HCT116 (cell line): ENCODE results near the gene CNDP2. TPM values are rescaled to one million over a fixed set of nuclear protein-coding genes. Genes with fewer than 3 reads are reported as not detected.

Experiments used
- ATAC-seq: fragments of 200-7000 bp; cut with Tn5 transposase; 2 replicates; pipeline ENCODE4 v1.9.1; 2020; ENCODE audit warnings: mild to moderate bottlenecking, moderate library complexity
- BruUV-seq: library from RNA; stranded (reverse); fragments of 400-500 nt; replicated peaks from 2 replicates; lab custom pipeline; 2021; lab: Mats Ljungman, UMichigan
- CTCF ChIA-PET: fragments of 300-600 bp; sonication (Branson Sonifier 250); formaldehyde crosslinking; loops from one replicate; lab custom pipeline; 2021; ENCODE audit warnings: antibody characterized with exemption; lab: Charles Lee
- POLR2A ChIA-PET: fragments of 300-600, 350-600 bp; sonication (Branson Sonifier 250); formaldehyde crosslinking; loops from one replicate; lab custom pipeline; 2021; ENCODE audit warnings: antibody characterized with exemption; lab: Charles Lee
- RAD21 ChIA-PET, 2 experiments: fragments of 300-600 bp; sonication (Branson Sonifier 250); formaldehyde crosslinking; loops; one replicate each; lab custom pipeline; 2023; ENCODE audit warnings: low total read pairs in 2 of 2; ENCODE audit not compliant: uncharacterized antibody in 2 of 2, unreplicated experiment in 2 of 2, low non-redundant PET in 1 of 2; lab: Charles Lee
- DNase-seq: peaks from one replicate; pipeline ENCODE4 v3.0.0-alpha.2; 2010; ENCODE audit warnings: low read depth, low spot score
- H2AFZ ChIP-seq: fragments of 200-600 bp; shearing (Covaris generic), sonication (generic); 2 replicates; pipeline ENCODE4 v1.6.1; 2017; ENCODE audit warnings: low read depth, mixed run types, mixed read lengths, antibody characterized with exemption, low read length; ENCODE audit not compliant: poor library complexity, severe bottlenecking
- H3K27ac ChIP-seq: 2 replicates; pipeline ENCODE4 v1.5.1; 2012; ENCODE audit warnings: low read depth, low read length
- H3K27me3 ChIP-seq: fragments of 200-600 bp; sonication (generic); 2 replicates; pipeline ENCODE4 v1.6.1; 2016; ENCODE audit warnings: mixed run types, low read length, mixed read lengths; ENCODE audit not compliant: insufficient read depth
- H3K36me3 ChIP-seq, 2 experiments: fragments of 200-500 bp in 1 of 2; fragments of 200-600 bp in 1 of 2; sonication (Bioruptor generic) in 1 of 2; sonication (generic) in 1 of 2; 2 replicates each; pipeline versions ENCODE4 v1.5.1 to v1.6.1; 2014 to 2016; ENCODE audit warnings: low read length in 2 of 2, inconsistent platforms in 1 of 2, mixed read lengths in 1 of 2, mixed run types in 1 of 2; ENCODE audit not compliant: insufficient read depth in 2 of 2, control insufficient read depth in 1 of 2
- H3K4me1 ChIP-seq, 2 experiments: fragments of 200-600 bp in 1 of 2; sonication (generic) in 1 of 2; 2 replicates each; pipeline versions ENCODE4 v1.5.1 to v1.6.1; 2012 to 2017; ENCODE audit warnings: low read length in 2 of 2, inconsistent platforms in 1 of 2, mild to moderate bottlenecking in 1 of 2, mixed read lengths in 1 of 2, mixed run types in 1 of 2, moderate library complexity in 1 of 2; ENCODE audit not compliant: insufficient read depth in 2 of 2, control insufficient read depth in 1 of 2
- H3K4me2 ChIP-seq: fragments of 200-600 bp; sonication (generic); 2 replicates; pipeline ENCODE4 v1.6.1; 2017; ENCODE audit warnings: mixed run types, low read length, mixed read lengths
- H3K4me3 ChIP-seq, 2 experiments: fragments of 200-600 bp in 1 of 2; sonication (generic) in 1 of 2; replicated peaks in 1 of 2; 2 replicates each; pipeline ENCODE4 v1.5.1; 2011 to 2016; ENCODE audit warnings: low read length in 2 of 2, control low read depth in 1 of 2, low read depth in 1 of 2, mild to moderate bottlenecking in 1 of 2, mixed read lengths in 1 of 2, mixed run types in 1 of 2
- H3K79me2 ChIP-seq: fragments of 200-600 bp; sonication (generic); 2 replicates; pipeline ENCODE4 v1.6.1; 2017; ENCODE audit warnings: mild to moderate bottlenecking, mixed run types, low read length, moderate library complexity, mixed read lengths; ENCODE audit not compliant: insufficient read depth
- H3K9ac ChIP-seq: fragments of 200-600 bp; sonication (generic); 2 replicates; pipeline ENCODE4 v1.6.1; 2016; ENCODE audit warnings: low read length, mixed read lengths
- H3K9me2 ChIP-seq: fragments of 200-600 bp; sonication (generic), shearing (Covaris generic); 2 replicates; pipeline ENCODE4 v1.6.1; 2017; ENCODE audit warnings: mixed run types, mild to moderate bottlenecking, moderate library complexity; ENCODE audit not compliant: insufficient read depth
- H3K9me3 ChIP-seq, 2 experiments: fragments of 200-500 bp in 1 of 2; fragments of 200-600 bp in 1 of 2; sonication (Bioruptor generic) in 1 of 2; sonication (generic) in 1 of 2; 2 replicates each; pipeline ENCODE4 v1.6.1; 2014 to 2017; ENCODE audit warnings: low read length in 2 of 2, mixed read lengths in 2 of 2, inconsistent platforms in 1 of 2, low read depth in 1 of 2, mild to moderate bottlenecking in 1 of 2, mixed run types in 1 of 2, moderate library complexity in 1 of 2; ENCODE audit not compliant: control insufficient read depth in 1 of 2, insufficient read depth in 1 of 2
- H4K20me1 ChIP-seq: fragments of 200-600 bp; sonication (generic), shearing (Covaris generic); 2 replicates; pipeline ENCODE4 v1.6.1; 2017; ENCODE audit warnings: mixed run types, mild to moderate bottlenecking, moderate library complexity; ENCODE audit not compliant: insufficient read depth
- EGR1 ChIP-seq: IDR thresholded peaks from 2 replicates; pipeline ENCODE4 v1.6.1; 2012; ENCODE audit warnings: low read depth
- JUND ChIP-seq: IDR thresholded peaks from 2 replicates; pipeline ENCODE4 v1.6.1; 2012
- POLR2A ChIP-seq: IDR thresholded peaks from 2 replicates; pipeline ENCODE4 v1.7.0; 2011; ENCODE audit warnings: borderline replicate concordance; ENCODE audit not compliant: insufficient read depth, insufficient read length; ENCODE audit errors: extremely low read depth
- POLR2AphosphoS5 ChIP-seq: IDR thresholded peaks from 2 replicates; pipeline ENCODE4 v1.6.1; 2011; ENCODE audit warnings: mild to moderate bottlenecking, low read depth, low read length, moderate library complexity
- RAD21 ChIP-seq: IDR thresholded peaks from 2 replicates; pipeline ENCODE4 v1.6.1; 2012; ENCODE audit warnings: low read depth, mild to moderate bottlenecking
- SP1 ChIP-seq: IDR thresholded peaks from 2 replicates; pipeline ENCODE4 v1.6.1; 2012; ENCODE audit warnings: low read depth
- TCF7L2 ChIP-seq: IDR thresholded peaks from 2 replicates; pipeline ENCODE4 v1.7.0; 2011; ENCODE audit warnings: borderline replicate concordance, inconsistent platforms; ENCODE audit not compliant: insufficient read depth, insufficient read length; ENCODE audit errors: extremely low read depth
- ZFX ChIP-seq: fragments of 450-650 bp; IDR thresholded peaks from 2 replicates; pipeline ENCODE4 v1.6.1; 2017
- intact Hi-C: fragments of 100-400 bp; cut with micrococcal nuclease; formaldehyde crosslinking; loops from 2 replicates; pipeline ENCODE4 v1.10.0; 2022
- total RNA-seq: library from RNA; stranded (reverse); gene quantifications from one replicate; pipeline ENCODE4 v1.2.1, GENCODE V29; 2021; ENCODE audit not compliant: unreplicated experiment
- TF ChIP-seq, protein P1 (sequence below): IDR thresholded peaks from 2 replicates; pipeline ENCODE4 v1.6.1; 2012
- TF ChIP-seq, protein P2 (sequence below): IDR thresholded peaks from 2 replicates; pipeline ENCODE4 v1.6.1; 2011; ENCODE audit warnings: mild to moderate bottlenecking, low read length, moderate library complexity; ENCODE audit not compliant: insufficient replicate concordance; ENCODE audit errors: extremely low read depth

Gene CNDP2
- total RNA-seq, 1 experiment from 2014 or later = 112 TPM

DNA sequence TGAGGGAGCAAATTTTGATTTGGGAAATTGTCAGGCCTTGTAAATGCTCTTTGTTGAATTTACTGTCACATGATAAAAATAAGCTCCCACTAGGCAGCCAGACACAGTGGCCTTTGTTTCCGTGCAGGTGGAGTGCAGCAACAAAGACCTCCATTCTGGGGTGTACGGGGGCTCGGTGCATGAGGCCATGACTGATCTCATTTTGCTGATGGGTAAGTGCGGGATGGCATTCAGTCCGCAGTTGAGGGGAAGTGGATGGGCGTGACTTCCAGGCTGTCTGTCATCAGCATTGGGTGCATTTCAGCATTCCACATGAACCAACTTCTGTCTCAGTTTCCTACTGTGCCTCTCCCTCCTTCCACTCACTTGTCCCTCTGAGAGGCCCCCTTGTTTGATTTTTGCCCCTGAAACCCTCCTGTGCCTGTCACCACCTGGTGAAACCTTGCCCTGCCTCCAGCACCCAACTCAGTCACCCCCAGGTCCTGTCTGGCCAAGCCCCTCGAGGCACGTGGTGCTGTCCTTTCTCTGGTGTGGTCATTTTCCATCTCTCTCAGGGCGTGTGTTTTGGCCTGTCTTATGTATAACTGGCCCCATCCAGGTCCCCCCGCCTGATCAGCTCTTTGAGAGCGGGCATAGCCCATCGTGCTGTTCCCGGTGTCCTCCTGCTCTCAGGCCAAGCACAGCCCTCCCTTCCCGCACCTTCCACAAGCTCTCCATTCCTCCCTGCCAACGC is 16.3 kb downstream of the CNDP2 start (continued):
- TF ChIP-seq, protein P1, sequence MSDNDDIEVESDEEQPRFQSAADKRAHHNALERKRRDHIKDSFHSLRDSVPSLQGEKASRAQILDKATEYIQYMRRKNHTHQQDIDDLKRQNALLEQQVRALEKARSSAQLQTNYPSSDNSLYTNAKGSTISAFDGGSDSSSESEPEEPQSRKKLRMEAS = no peak
- no peak for TF ChIP-seq TCF7L2
- no peak for TF ChIP-seq RAD21
- no peak for TF ChIP-seq ZFX
- TF ChIP-seq, all 23 proteins: peak for 0

DNA sequence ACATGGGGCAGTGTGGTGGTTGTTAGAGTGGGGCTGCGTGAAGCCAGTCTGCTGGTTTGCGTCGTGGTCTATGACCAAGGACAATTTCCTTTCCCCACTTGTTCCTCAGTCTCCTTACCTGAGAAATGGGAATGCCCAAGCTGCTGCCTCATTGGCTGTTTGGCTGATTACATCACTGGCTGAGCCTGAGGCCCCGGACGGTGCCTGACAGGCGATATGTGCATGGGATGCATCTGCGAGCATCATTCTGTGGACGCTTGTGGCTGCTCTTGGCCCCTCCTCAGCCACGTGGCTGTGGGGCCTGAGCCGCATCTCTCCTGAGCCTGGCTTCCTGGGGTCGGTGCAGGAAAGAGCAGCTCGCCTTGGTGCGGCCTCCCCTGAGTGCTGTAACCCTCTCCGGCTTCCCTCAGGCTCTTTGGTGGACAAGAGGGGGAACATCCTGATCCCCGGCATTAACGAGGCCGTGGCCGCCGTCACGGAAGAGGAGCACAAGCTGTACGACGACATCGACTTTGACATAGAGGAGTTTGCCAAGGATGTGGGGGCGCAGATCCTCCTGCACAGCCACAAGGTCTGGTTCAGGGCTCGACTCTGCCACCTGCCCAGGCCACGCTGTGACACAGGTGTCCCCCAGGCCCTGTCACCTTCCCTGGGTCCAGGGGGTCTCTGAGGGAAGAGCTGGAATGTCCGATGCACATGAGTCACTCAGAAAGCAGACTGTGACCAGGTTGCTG is 17.2 kb downstream of the CNDP2 start:
- POLR2A ChIA-PET = no interaction called here
- no peaks in the 10 kb centered on the region for H4K20me1 ChIP-seq
- no peak overlapping the region for H3K27ac ChIP-seq
- H3K4me1 ChIP-seq = no peaks in the 10 kb centered on the region
- no peaks in the 10 kb centered on the region for H3K9me2 ChIP-seq
- ATAC-seq = no peak
- BruUV-seq = no TSS peak
- no peaks in the 10 kb centered on the region for H3K9me3 ChIP-seq
- no peak overlapping the region for H3K4me3 ChIP-seq
- no peak for TF ChIP-seq POLR2AphosphoS5
- TF ChIP-seq, all 23 proteins: peak for 0
- no peaks in the 10 kb centered on the region for H3K79me2 ChIP-seq
- no peak overlapping the region for H3K9ac ChIP-seq
- H2AFZ ChIP-seq = no peak overlapping the region
- ChIA-PET CTCF (no interaction called here), RAD21 (no interaction called here)
- no peak for DNase-seq
- no peak overlapping the region for H3K4me2 ChIP-seq
- H3K36me3 ChIP-seq = peaks cover 7 to 15% of the 10 kb centered on the region in 2 experiments; a peak in 3 of 4 replicates
- intact Hi-C loops = no loop called here
- no peaks in the 10 kb centered on the region for H3K27me3 ChIP-seq

DNA sequence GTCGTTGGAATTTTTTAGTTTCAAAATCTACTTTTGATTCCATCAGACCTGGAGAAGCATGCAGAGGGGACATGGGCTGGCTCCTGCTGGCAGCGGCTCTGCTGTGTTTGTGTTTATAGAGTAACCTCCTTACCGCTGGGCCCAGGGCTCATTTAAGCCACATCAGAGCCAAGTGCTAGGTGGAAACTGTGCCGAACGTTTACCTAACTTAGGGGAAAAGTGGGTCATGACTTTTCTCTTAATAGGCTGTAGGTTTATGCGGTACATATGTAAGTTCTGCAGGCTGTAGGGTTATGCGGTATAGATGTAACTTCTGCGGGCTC is 17.7 kb downstream of the CNDP2 start:
- H3K4me3 ChIP-seq = no peak overlapping the region
- ATAC-seq = no peak

More for the DNA sequence above, 17.7 kb downstream of the CNDP2 start:
- ChIA-PET POLR2A (no interaction called here), CTCF (no interaction called here), RAD21 (no interaction called here)
- no peaks in the 10 kb centered on the region for H4K20me1 ChIP-seq
- TF ChIP-seq, protein P1 = no peak
- TF ChIP-seq, protein P2, sequence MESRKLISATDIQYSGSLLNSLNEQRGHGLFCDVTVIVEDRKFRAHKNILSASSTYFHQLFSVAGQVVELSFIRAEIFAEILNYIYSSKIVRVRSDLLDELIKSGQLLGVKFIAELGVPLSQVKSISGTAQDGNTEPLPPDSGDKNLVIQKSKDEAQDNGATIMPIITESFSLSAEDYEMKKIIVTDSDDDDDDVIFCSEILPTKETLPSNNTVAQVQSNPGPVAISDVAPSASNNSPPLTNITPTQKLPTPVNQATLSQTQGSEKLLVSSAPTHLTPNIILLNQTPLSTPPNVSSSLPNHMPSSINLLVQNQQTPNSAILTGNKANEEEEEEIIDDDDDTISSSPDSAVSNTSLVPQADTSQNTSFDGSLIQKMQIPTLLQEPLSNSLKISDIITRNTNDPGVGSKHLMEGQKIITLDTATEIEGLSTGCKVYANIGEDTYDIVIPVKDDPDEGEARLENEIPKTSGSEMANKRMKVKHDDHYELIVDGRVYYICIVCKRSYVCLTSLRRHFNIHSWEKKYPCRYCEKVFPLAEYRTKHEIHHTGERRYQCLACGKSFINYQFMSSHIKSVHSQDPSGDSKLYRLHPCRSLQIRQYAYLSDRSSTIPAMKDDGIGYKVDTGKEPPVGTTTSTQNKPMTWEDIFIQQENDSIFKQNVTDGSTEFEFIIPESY = no peak
- no peak for TF ChIP-seq EGR1
- no peak for TF ChIP-seq SP1
- no peak for TF ChIP-seq JUND
- TF ChIP-seq POLR2A = no peak
- H3K36me3 ChIP-seq = peaks cover 7 to 13% of the 10 kb centered on the region in 2 experiments; a peak in 3 of 4 replicates
- intact Hi-C loops = no loop called here
- H3K27ac ChIP-seq = no peak overlapping the region
- BruUV-seq = no TSS peak
- H3K27me3 ChIP-seq = no peaks in the 10 kb centered on the region
- no peak for DNase-seq
- no peaks in the 10 kb centered on the region for H3K4me1 ChIP-seq
- H2AFZ ChIP-seq = no peak overlapping the region
- no peak overlapping the region for H3K9ac ChIP-seq
- no peaks in the 10 kb centered on the region for H3K79me2 ChIP-seq
- no peaks in the 10 kb centered on the region for H3K9me3 ChIP-seq
- no peak overlapping the region for H3K4me2 ChIP-seq
- no peaks in the 10 kb centered on the region for H3K9me2 ChIP-seq
